Astrocyte (in vitro differentiated cells and primary cell): ENCODE measurements around the gene APPBP2. TPM values are rescaled to one million over a fixed set of nuclear protein-coding genes. Genes with fewer than 3 reads are reported as not detected.
"Not testable (repeated sequence)": the region's sequence is repeated elsewhere in the genome, so short reads cannot be mapped to it uniquely, and the experiment has no call there.

Experiments
- DNase-seq: peaks from one replicate; pipeline ENCODE4 v3.0.0-alpha.2; 2010; ENCODE audit warnings: low read depth
- FAIRE-seq: peaks from 2 replicates; lab custom pipeline; 2011; peaks lifted over from hg19 to GRCh38; lab: Jason Lieb, UNC
- H2AFZ ChIP-seq: 2 replicates; pipeline ENCODE4 v1.6.0; 2012; ENCODE audit warnings: low read depth, low read length, inconsistent platforms
- H3K27ac ChIP-seq: 2 replicates; pipeline ENCODE4 v1.5.1; 2011; ENCODE audit warnings: low read depth, low read length, inconsistent platforms
- H3K27me3 ChIP-seq: 2 replicates; pipeline ENCODE4 v1.6.0; 2011; ENCODE audit warnings: low read length, inconsistent platforms; ENCODE audit not compliant: insufficient read depth
- H3K36me3 ChIP-seq: 2 replicates; pipeline ENCODE4 v1.5.1; 2011; ENCODE audit warnings: low read length, inconsistent platforms; ENCODE audit not compliant: insufficient read depth
- H3K4me1 ChIP-seq: 2 replicates; pipeline ENCODE4 v1.5.1; 2011; ENCODE audit warnings: low read length, inconsistent platforms; ENCODE audit not compliant: insufficient read depth
- H3K4me2 ChIP-seq: 2 replicates; pipeline ENCODE4 v1.6.0; 2012; ENCODE audit warnings: low read length, inconsistent platforms
- H3K4me3 ChIP-seq: 2 replicates; pipeline ENCODE4 v1.5.1; 2011; ENCODE audit warnings: low read depth, mild to moderate bottlenecking, low read length, inconsistent platforms; ENCODE audit not compliant: insufficient read depth
- H3K79me2 ChIP-seq: 2 replicates; pipeline ENCODE4 v1.6.0; 2012; ENCODE audit warnings: mild to moderate bottlenecking, low read length, inconsistent platforms; ENCODE audit not compliant: insufficient read depth
- H3K9ac ChIP-seq: 2 replicates; pipeline ENCODE4 v1.6.0; 2012; ENCODE audit warnings: mild to moderate bottlenecking, low read length, inconsistent platforms
- H3K9me3 ChIP-seq: 2 replicates; pipeline ENCODE4 v1.5.1; 2012; ENCODE audit warnings: low read depth, mild to moderate bottlenecking, low read length, inconsistent platforms; ENCODE audit not compliant: insufficient read depth
- H4K20me1 ChIP-seq: 2 replicates; pipeline ENCODE4 v1.6.0; 2012; ENCODE audit warnings: low read length, inconsistent platforms; ENCODE audit not compliant: insufficient read depth
- H3K27ac Mint-ChIP-seq: one replicate; pipeline ENCODE4 v1.8.0; 2021; ENCODE audit warnings: mild to moderate bottlenecking, mixed read lengths; ENCODE audit not compliant: unreplicated experiment
- H3K27me3 Mint-ChIP-seq: one replicate; pipeline ENCODE4 v1.8.0; 2021; ENCODE audit warnings: low read depth, mixed read lengths; ENCODE audit not compliant: unreplicated experiment
- H3K36me3 Mint-ChIP-seq: one replicate; pipeline ENCODE4 v1.8.0; 2021; ENCODE audit warnings: low read depth, mixed read lengths; ENCODE audit not compliant: unreplicated experiment
- H3K4me1 Mint-ChIP-seq: one replicate; pipeline ENCODE4 v1.8.0; 2021; ENCODE audit warnings: low read depth, mixed read lengths; ENCODE audit not compliant: unreplicated experiment
- H3K4me3 Mint-ChIP-seq: one replicate; pipeline ENCODE4 v1.8.0; 2021; ENCODE audit warnings: mild to moderate bottlenecking, moderate library complexity, mixed read lengths; ENCODE audit not compliant: unreplicated experiment
- H3K9me3 Mint-ChIP-seq: one replicate; pipeline ENCODE4 v1.8.0; 2021; ENCODE audit warnings: mild to moderate bottlenecking, mixed read lengths; ENCODE audit not compliant: unreplicated experiment
- CTCF ChIP-seq: IDR thresholded peaks from 2 replicates; pipeline ENCODE4 v1.5.1; 2011; ENCODE audit warnings: low read depth, mild to moderate bottlenecking, inconsistent platforms, low read length, moderate library complexity; ENCODE audit not compliant: insufficient read depth
- EZH2 ChIP-seq: IDR thresholded peaks from 2 replicates; pipeline ENCODE4 v1.6.1; 2012; ENCODE audit warnings: mild to moderate bottlenecking, low read length, inconsistent platforms; ENCODE audit not compliant: insufficient read depth
- total RNA-seq: library from RNA; stranded (reverse); gene quantifications from 2 replicates; pipeline ENCODE4 v1.2.1, GENCODE V29; 2021

The APPBP2 gene
- total RNA-seq, 1 donor from 2014 or later: 53.3 TPM

DNA sequence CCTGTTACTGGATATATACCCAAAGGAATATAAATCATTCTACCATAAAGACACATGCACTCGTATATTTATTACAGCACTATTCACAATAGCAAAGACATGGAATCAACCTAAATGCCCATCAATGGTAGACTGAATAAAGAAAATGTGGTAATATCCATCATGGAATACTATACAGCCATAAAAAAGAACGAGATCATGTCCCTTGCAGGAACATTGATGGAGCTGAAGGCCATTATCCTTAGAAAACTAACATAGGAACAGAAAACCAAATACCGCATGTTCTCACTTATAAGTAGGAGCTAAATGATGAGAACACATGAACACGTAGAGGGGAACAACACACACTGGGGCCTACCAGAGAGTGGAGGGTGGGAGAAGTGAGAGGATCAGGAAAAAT is 107.0 kb downstream of the APPBP2 start:
- not testable (repeated sequence) for FAIRE-seq, H3K9ac ChIP-seq, H3K4me2 ChIP-seq, H3K36me3 Mint-ChIP-seq, H4K20me1 ChIP-seq, H3K27ac Mint-ChIP-seq, H3K9me3 ChIP-seq, H3K4me1 ChIP-seq, H3K27me3 Mint-ChIP-seq, DNase-seq, H3K9me3 Mint-ChIP-seq, H3K4me3 Mint-ChIP-seq, H3K27ac ChIP-seq, H3K27me3 ChIP-seq, H3K79me2 ChIP-seq, H2AFZ ChIP-seq, H3K4me3 ChIP-seq, H3K4me1 Mint-ChIP-seq, H3K36me3 ChIP-seq

DNA sequence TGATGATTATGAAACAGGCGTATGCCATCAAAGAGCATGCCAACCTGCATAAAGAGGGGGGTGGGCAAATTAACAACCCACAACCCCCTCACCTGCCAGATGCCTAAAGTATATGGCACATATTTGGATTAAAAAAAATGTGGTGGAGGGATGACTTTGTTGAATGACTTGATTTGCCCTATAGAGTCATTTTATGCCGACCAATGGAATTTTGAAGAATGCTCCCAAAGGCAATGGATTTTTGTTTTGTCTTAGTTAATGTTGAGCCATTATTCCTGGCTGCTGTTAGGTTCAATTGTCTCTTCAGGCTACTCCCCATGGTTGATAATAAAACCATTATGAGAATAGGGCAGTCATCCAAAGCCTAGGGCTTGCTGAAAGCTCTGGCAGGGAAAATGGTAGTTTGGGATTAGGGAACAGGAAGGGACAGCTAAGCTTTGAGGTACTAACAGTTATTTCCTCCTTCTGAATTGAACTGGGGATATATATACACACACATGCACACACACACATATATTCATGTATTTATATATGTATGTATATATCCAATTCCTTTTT is 109.6 kb downstream of the APPBP2 start:
- Histone ChIP-seq H2AFZ (no peak overlapping the region), H4K20me1 (no peaks in the 10 kb centered on the region), H3K4me3 (no peak overlapping the region), H3K9me3 (no peaks in the 10 kb centered on the region), H3K27me3 (no peaks in the 10 kb centered on the region), H3K79me2 (no peaks in the 10 kb centered on the region), H3K36me3 (no peaks in the 10 kb centered on the region), H3K4me2 (no peak overlapping the region), H3K4me1 (peaks cover 2% of the 10 kb centered on the region), H3K9ac (no peak overlapping the region), H3K27ac (no peak overlapping the region)
- Mint-ChIP-seq H3K27ac (no peak overlapping the region), H3K4me1 (no peaks in the 10 kb centered on the region), H3K36me3 (peaks cover 2% of the 10 kb centered on the region), H3K27me3 (no peaks in the 10 kb centered on the region), H3K9me3 (no peaks in the 10 kb centered on the region), H3K4me3 (no peak overlapping the region)
- TF ChIP-seq CTCF: no peak
- TF ChIP-seq EZH2: no peak
- FAIRE-seq (no peak), DNase-seq (no peak)

GRCh38 chr17:60415146-60415545 is 110.9 kb downstream of the APPBP2 start:
- Histone ChIP-seq H3K27me3 (no peaks in the 10 kb centered on the region), H3K9me3 (no peaks in the 10 kb centered on the region), H3K9ac (no peak overlapping the region), H3K4me1 (no peaks in the 10 kb centered on the region), H2AFZ (no peak overlapping the region), H4K20me1 (no peaks in the 10 kb centered on the region), H3K27ac (no peak overlapping the region), H3K79me2 (no peaks in the 10 kb centered on the region), H3K36me3 (no peaks in the 10 kb centered on the region), H3K4me2 (no peak overlapping the region), H3K4me3 (no peak overlapping the region)
- no peak for DNase-seq
- Mint-ChIP-seq H3K27ac (no peak overlapping the region), H3K27me3 (no peaks in the 10 kb centered on the region), H3K36me3 (peaks cover 2% of the 10 kb centered on the region), H3K4me3 (no peak overlapping the region), H3K4me1 (no peaks in the 10 kb centered on the region), H3K9me3 (peaks cover 1% of the 10 kb centered on the region)
- TF ChIP-seq EZH2 (no peak), CTCF (no peak)
- FAIRE-seq: no peak
